Measurements from ENCODE around the gene OR5AC2. TPM values are rescaled to one million over a fixed set of nuclear protein-coding genes. Genes with fewer than 3 reads are reported as not detected.
A peak's percentile ranks its signal among the peaks of the same experiment; 100 is the strongest.

OR5AC2 gene
- total RNA-seq, 2 donors from 2014 or later, result not detected

DNA sequence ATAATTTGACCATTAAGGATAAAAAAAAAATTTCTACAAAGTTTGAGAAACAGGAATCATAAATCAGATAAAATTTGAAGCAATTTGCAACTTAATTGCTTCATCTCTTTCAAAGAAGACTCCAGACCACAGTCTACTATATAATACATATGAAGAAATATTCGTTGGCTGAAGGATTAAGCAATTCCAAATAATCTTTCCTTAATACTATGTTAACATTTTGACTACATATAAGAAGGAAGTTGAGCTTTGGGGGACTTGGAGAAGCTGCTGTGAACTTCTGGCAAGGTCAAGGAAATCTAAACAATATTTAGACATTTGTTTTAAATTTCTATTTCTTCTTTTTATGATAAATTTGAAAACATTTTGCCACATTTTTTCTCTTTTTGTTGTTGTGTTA, 38.4 kb upstream of the OR5AC2 start:
- H3K9me3 ChIP-seq, result no peaks in the 10 kb centered on the region
- no peaks in the 10 kb centered on the region for H3K27me3 ChIP-seq
- no peaks in the 10 kb centered on the region for H3K4me1 ChIP-seq
- no peak overlapping the region for H3K4me3 ChIP-seq
- TF ChIP-seq, protein P1, sequence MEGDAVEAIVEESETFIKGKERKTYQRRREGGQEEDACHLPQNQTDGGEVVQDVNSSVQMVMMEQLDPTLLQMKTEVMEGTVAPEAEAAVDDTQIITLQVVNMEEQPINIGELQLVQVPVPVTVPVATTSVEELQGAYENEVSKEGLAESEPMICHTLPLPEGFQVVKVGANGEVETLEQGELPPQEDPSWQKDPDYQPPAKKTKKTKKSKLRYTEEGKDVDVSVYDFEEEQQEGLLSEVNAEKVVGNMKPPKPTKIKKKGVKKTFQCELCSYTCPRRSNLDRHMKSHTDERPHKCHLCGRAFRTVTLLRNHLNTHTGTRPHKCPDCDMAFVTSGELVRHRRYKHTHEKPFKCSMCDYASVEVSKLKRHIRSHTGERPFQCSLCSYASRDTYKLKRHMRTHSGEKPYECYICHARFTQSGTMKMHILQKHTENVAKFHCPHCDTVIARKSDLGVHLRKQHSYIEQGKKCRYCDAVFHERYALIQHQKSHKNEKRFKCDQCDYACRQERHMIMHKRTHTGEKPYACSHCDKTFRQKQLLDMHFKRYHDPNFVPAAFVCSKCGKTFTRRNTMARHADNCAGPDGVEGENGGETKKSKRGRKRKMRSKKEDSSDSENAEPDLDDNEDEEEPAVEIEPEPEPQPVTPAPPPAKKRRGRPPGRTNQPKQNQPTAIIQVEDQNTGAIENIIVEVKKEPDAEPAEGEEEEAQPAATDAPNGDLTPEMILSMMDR (IDR thresholded peaks at IDR 0.05), result no peak
- no peak overlapping the region for H3K27ac ChIP-seq
- no peak for DNase-seq (ENCODE audit: low spot score)
- H3K36me3 ChIP-seq, result no peaks in the 10 kb centered on the region

DNA sequence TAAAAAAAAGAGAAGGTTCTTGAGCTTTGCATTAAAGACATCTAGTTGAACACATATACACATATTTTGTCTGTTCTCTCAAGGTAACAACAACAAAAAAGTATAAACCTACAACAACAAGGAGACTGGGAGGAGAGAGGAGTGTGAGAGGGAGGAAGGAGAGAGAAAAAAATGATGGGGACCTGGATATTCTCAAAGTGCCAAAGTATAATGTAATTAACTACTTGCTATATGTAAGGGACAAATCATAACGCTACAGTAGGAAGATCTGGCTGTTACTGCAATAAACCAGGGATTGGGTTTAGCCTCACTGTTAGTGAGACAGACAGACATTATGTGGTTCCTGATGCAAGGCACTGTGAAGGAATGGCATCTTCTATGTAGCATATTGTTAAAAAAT, 37.7 kb upstream of the OR5AC2 start:
- Histone ChIP-seq H3K36me3 (no peaks in the 10 kb centered on the region), H3K9me3 (no peaks in the 10 kb centered on the region), H3K4me1 (no peaks in the 10 kb centered on the region), H3K4me3 (no peak overlapping the region), H3K27me3 (no peaks in the 10 kb centered on the region), H3K27ac (no peak overlapping the region)
- TF ChIP-seq, protein P1 (IDR thresholded peaks at IDR 0.05), result no peak
- no peak for DNase-seq (ENCODE audit: low spot score)

DNA sequence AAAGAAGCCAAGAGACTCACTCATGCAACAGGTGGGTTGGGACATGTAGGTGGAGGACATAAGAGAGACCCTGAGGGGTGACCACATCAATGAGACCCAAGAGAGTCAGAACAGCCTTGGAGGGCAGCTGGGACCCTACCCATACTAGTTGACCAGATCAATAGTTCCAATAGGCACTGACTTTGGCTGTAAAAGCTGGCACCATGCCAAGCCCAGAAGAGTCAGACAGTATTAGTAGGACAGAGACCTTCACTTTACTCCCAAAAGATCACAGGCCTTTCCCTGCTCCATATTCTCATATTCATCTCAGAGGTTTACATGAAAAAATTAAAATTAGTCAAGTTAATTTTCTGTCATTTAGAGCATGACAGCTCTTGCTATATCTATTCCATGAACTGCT, 30.9 kb upstream of the OR5AC2 start:
- Histone ChIP-seq H3K27me3 (no peaks in the 10 kb centered on the region), H3K36me3 (no peaks in the 10 kb centered on the region), H3K9me3 (no peaks in the 10 kb centered on the region), H3K4me1 (no peaks in the 10 kb centered on the region), H3K27ac (no peak overlapping the region), H3K4me3 (no peak overlapping the region)
- DNase-seq (ENCODE audit: low spot score), result no peak
- TF ChIP-seq, protein P1 (IDR thresholded peaks at IDR 0.05), result no peak

DNA sequence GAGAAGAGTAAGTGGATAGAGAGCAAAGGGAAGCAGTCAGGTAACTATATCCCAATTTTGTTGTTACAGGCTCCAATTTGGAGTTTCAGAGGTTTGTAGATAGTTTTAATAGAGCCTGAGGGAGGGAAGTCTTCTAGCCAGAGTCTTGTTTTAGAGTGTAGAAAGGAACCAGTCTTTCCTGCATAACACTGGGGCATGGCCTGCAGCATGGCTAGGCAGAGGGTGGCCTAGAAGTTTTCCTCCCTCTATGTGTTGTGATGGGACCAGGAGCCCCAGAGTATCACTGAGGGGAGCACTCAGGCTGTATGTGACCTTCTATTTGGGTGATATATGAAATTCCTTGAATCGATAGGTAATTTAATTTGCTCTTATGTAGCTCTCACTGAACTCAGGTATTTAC, 29.3 kb upstream of the OR5AC2 start:
- Histone ChIP-seq H3K4me1 (no peaks in the 10 kb centered on the region), H3K4me3 (no peak overlapping the region), H3K36me3 (no peaks in the 10 kb centered on the region), H3K27ac (no peak overlapping the region), H3K27me3 (no peaks in the 10 kb centered on the region), H3K9me3 (no peaks in the 10 kb centered on the region)
- TF ChIP-seq, protein P1 (IDR thresholded peaks at IDR 0.05), result no peak
- no peak for DNase-seq (ENCODE audit: low spot score)

DNA sequence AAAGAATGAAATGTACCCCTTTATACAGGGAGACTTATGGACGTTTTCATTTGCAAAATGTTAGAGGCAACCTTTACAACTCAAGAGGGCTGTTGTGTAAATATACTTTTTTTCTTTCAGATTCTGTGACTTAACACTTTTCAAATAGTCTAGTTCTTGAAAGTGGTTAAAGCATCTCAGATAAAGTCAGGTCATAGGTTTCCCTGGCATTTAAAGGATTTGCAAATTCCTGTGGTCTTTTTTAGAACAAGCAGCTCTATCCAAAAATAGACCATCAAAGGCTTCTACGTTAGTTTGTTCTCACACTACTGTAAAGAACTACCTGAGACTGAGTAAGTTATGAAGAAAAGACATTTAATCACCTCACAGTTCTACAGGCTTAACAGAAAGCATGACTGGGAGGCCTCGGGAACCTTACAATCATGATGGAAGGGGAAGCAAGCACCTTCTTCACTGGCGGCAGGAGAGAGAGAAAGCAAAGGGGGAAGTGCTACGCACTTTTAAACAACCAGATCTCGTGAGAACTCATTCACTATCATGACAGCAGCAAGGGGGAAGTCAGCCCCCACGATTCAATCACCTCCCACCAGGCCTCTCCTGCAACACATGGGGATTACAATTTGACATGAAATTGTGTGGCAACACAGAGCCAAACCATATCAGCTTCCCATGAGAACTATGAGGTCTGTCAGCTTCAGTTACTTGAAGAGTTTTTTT, 28.6 kb upstream of the OR5AC2 start:
- Histone ChIP-seq H3K36me3 (no peaks in the 10 kb centered on the region), H3K4me1 (no peaks in the 10 kb centered on the region), H3K27me3 (no peaks in the 10 kb centered on the region), H3K27ac (no peak overlapping the region), H3K4me3 (no peak overlapping the region), H3K9me3 (no peaks in the 10 kb centered on the region)
- no peak for DNase-seq (ENCODE audit: low spot score)
- TF ChIP-seq, protein P1 (IDR thresholded peaks at IDR 0.05), result no peak

DNA sequence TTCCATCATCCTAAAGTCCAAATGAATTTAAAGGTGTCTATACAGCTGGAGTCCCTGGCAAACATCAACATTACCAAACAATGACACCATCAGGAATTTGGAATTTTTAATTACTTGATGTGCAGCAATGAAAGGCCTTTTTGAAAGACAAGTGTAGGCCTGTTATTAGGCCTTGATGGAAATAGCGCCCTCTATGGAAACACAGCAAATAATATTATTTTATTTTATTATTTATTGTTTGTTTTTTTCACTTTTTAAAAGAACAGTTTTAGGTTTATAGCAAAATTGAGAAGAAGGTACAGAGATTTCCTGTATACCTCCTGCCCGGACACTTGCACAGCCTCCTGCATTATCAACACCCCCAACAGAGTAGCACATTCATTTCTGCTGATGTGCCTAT, 18.1 kb upstream of the OR5AC2 start:
- no peaks in the 10 kb centered on the region for H3K9me3 ChIP-seq
- no peak overlapping the region for H3K27ac ChIP-seq
- DNase-seq (ENCODE audit: low spot score), result no peak
- H3K27me3 ChIP-seq, result no peaks in the 10 kb centered on the region
- TF ChIP-seq, protein P1 (IDR thresholded peaks at IDR 0.05), result peak in 1 of 2 donors; percentile 16
- H3K4me1 ChIP-seq, result no peaks in the 10 kb centered on the region
- no peak overlapping the region for H3K4me3 ChIP-seq
- H3K36me3 ChIP-seq, result no peaks in the 10 kb centered on the region
